HCT116 (cell line): ENCODE results near the gene KIAA2012. TPM values are rescaled to one million over a fixed set of nuclear protein-coding genes. Genes with fewer than 3 reads are reported as not detected.

Experiments
- ATAC-seq: fragments of 200-7000 bp; cut with Tn5 transposase; 2 replicates; pipeline ENCODE4 v1.9.1; 2020; ENCODE audit warnings: mild to moderate bottlenecking, moderate library complexity
- BruUV-seq: library from RNA; stranded (reverse); fragments of 400-500 nt; replicated peaks from 2 replicates; lab custom pipeline; 2021; lab: Mats Ljungman, UMichigan
- CTCF ChIA-PET: fragments of 300-600 bp; sonication (Branson Sonifier 250); formaldehyde crosslinking; loops from one replicate; lab custom pipeline; 2021; ENCODE audit warnings: antibody characterized with exemption; lab: Charles Lee
- POLR2A ChIA-PET: fragments of 300-600, 350-600 bp; sonication (Branson Sonifier 250); formaldehyde crosslinking; loops from one replicate; lab custom pipeline; 2021; ENCODE audit warnings: antibody characterized with exemption; lab: Charles Lee
- RAD21 ChIA-PET, 2 experiments: fragments of 300-600 bp; sonication (Branson Sonifier 250); formaldehyde crosslinking; loops; one replicate each; lab custom pipeline; 2023; ENCODE audit warnings: low total read pairs in 2 of 2; ENCODE audit not compliant: uncharacterized antibody in 2 of 2, unreplicated experiment in 2 of 2, low non-redundant PET in 1 of 2; lab: Charles Lee
- DNase-seq: peaks from one replicate; pipeline ENCODE4 v3.0.0-alpha.2; 2010; ENCODE audit warnings: low read depth, low spot score
- H2AFZ ChIP-seq: fragments of 200-600 bp; shearing (Covaris generic), sonication (generic); 2 replicates; pipeline ENCODE4 v1.6.1; 2017; ENCODE audit warnings: low read depth, mixed run types, mixed read lengths, antibody characterized with exemption, low read length; ENCODE audit not compliant: poor library complexity, severe bottlenecking
- H3K27ac ChIP-seq: 2 replicates; pipeline ENCODE4 v1.5.1; 2012; ENCODE audit warnings: low read depth, low read length
- H3K27me3 ChIP-seq: fragments of 200-600 bp; sonication (generic); 2 replicates; pipeline ENCODE4 v1.6.1; 2016; ENCODE audit warnings: mixed run types, low read length, mixed read lengths; ENCODE audit not compliant: insufficient read depth
- H3K36me3 ChIP-seq, 2 experiments: fragments of 200-500 bp in 1 of 2; fragments of 200-600 bp in 1 of 2; sonication (Bioruptor generic) in 1 of 2; sonication (generic) in 1 of 2; 2 replicates each; pipeline versions ENCODE4 v1.5.1 to v1.6.1; 2014 to 2016; ENCODE audit warnings: low read length in 2 of 2, inconsistent platforms in 1 of 2, mixed read lengths in 1 of 2, mixed run types in 1 of 2; ENCODE audit not compliant: insufficient read depth in 2 of 2, control insufficient read depth in 1 of 2
- H3K4me1 ChIP-seq, 2 experiments: fragments of 200-600 bp in 1 of 2; sonication (generic) in 1 of 2; 2 replicates each; pipeline versions ENCODE4 v1.5.1 to v1.6.1; 2012 to 2017; ENCODE audit warnings: low read length in 2 of 2, inconsistent platforms in 1 of 2, mild to moderate bottlenecking in 1 of 2, mixed read lengths in 1 of 2, mixed run types in 1 of 2, moderate library complexity in 1 of 2; ENCODE audit not compliant: insufficient read depth in 2 of 2, control insufficient read depth in 1 of 2
- H3K4me2 ChIP-seq: fragments of 200-600 bp; sonication (generic); 2 replicates; pipeline ENCODE4 v1.6.1; 2017; ENCODE audit warnings: mixed run types, low read length, mixed read lengths
- H3K4me3 ChIP-seq, 2 experiments: fragments of 200-600 bp in 1 of 2; sonication (generic) in 1 of 2; replicated peaks in 1 of 2; 2 replicates each; pipeline ENCODE4 v1.5.1; 2011 to 2016; ENCODE audit warnings: low read length in 2 of 2, control low read depth in 1 of 2, low read depth in 1 of 2, mild to moderate bottlenecking in 1 of 2, mixed read lengths in 1 of 2, mixed run types in 1 of 2
- H3K79me2 ChIP-seq: fragments of 200-600 bp; sonication (generic); 2 replicates; pipeline ENCODE4 v1.6.1; 2017; ENCODE audit warnings: mild to moderate bottlenecking, mixed run types, low read length, moderate library complexity, mixed read lengths; ENCODE audit not compliant: insufficient read depth
- H3K9ac ChIP-seq: fragments of 200-600 bp; sonication (generic); 2 replicates; pipeline ENCODE4 v1.6.1; 2016; ENCODE audit warnings: low read length, mixed read lengths
- H3K9me2 ChIP-seq: fragments of 200-600 bp; sonication (generic), shearing (Covaris generic); 2 replicates; pipeline ENCODE4 v1.6.1; 2017; ENCODE audit warnings: mixed run types, mild to moderate bottlenecking, moderate library complexity; ENCODE audit not compliant: insufficient read depth
- H3K9me3 ChIP-seq, 2 experiments: fragments of 200-500 bp in 1 of 2; fragments of 200-600 bp in 1 of 2; sonication (Bioruptor generic) in 1 of 2; sonication (generic) in 1 of 2; 2 replicates each; pipeline ENCODE4 v1.6.1; 2014 to 2017; ENCODE audit warnings: low read length in 2 of 2, mixed read lengths in 2 of 2, inconsistent platforms in 1 of 2, low read depth in 1 of 2, mild to moderate bottlenecking in 1 of 2, mixed run types in 1 of 2, moderate library complexity in 1 of 2; ENCODE audit not compliant: control insufficient read depth in 1 of 2, insufficient read depth in 1 of 2
- H4K20me1 ChIP-seq: fragments of 200-600 bp; sonication (generic), shearing (Covaris generic); 2 replicates; pipeline ENCODE4 v1.6.1; 2017; ENCODE audit warnings: mixed run types, mild to moderate bottlenecking, moderate library complexity; ENCODE audit not compliant: insufficient read depth
- ATF3 ChIP-seq: IDR thresholded peaks from 2 replicates; pipeline ENCODE4 v1.6.1; 2012
- ELF1 ChIP-seq: IDR thresholded peaks from 2 replicates; pipeline ENCODE4 v1.6.1; 2012; ENCODE audit warnings: low read depth, borderline replicate concordance
- EZH2 ChIP-seq: fragments of 200-600 bp; sonication (generic); IDR thresholded peaks from 2 replicates; pipeline ENCODE4 v1.6.1; 2017; ENCODE audit warnings: antibody characterized with exemption, mixed run types
- JUND ChIP-seq: IDR thresholded peaks from 2 replicates; pipeline ENCODE4 v1.6.1; 2012
- POLR2A ChIP-seq: IDR thresholded peaks from 2 replicates; pipeline ENCODE4 v1.7.0; 2011; ENCODE audit warnings: borderline replicate concordance; ENCODE audit not compliant: insufficient read depth, insufficient read length; ENCODE audit errors: extremely low read depth
- RAD21 ChIP-seq: IDR thresholded peaks from 2 replicates; pipeline ENCODE4 v1.6.1; 2012; ENCODE audit warnings: low read depth, mild to moderate bottlenecking
- REST ChIP-seq: IDR thresholded peaks from 2 replicates; pipeline ENCODE4 v1.6.1; 2012; ENCODE audit warnings: low read depth
- SIN3A ChIP-seq: IDR thresholded peaks from 2 replicates; pipeline ENCODE4 v1.6.1; 2012; ENCODE audit warnings: low read depth
- SRF ChIP-seq: IDR thresholded peaks from 2 replicates; pipeline ENCODE4 v1.6.1; 2012; ENCODE audit warnings: low read depth
- YY1 ChIP-seq: IDR thresholded peaks from 2 replicates; pipeline ENCODE4 v1.6.1; 2011; ENCODE audit warnings: low read length, low read depth, moderate library complexity, mild to moderate bottlenecking; ENCODE audit not compliant: insufficient replicate concordance; ENCODE audit errors: extremely low read depth
- ZBTB33 ChIP-seq: IDR thresholded peaks from 2 replicates; pipeline ENCODE4 v1.6.1; 2011; ENCODE audit warnings: mild to moderate bottlenecking, low read length, moderate library complexity; ENCODE audit not compliant: insufficient replicate concordance; ENCODE audit errors: extremely low read depth
- intact Hi-C: fragments of 100-400 bp; cut with micrococcal nuclease; formaldehyde crosslinking; loops from 2 replicates; pipeline ENCODE4 v1.10.0; 2022
- total RNA-seq: library from RNA; stranded (reverse); gene quantifications from one replicate; pipeline ENCODE4 v1.2.1, GENCODE V29; 2021; ENCODE audit not compliant: unreplicated experiment

KIAA2012 gene
- total RNA-seq, 1 experiment from 2014 or later: not detected

GRCh38 chr2:202035089-202035940, 37.7 kb upstream of the KIAA2012 start:
- no peaks in the 10 kb centered on the region for H3K27me3 ChIP-seq
- intact Hi-C loops: no loop called here
- H3K9ac ChIP-seq: no peak overlapping the region
- POLR2A ChIA-PET: no interaction called here
- no peaks in the 10 kb centered on the region for H3K9me3 ChIP-seq
- no peak for ATAC-seq
- RAD21 ChIA-PET: no interaction called here
- DNase-seq: no peak
- no peaks in the 10 kb centered on the region for H3K9me2 ChIP-seq
- no peaks in the 10 kb centered on the region for H4K20me1 ChIP-seq
- no peak for TF ChIP-seq SRF
- TF ChIP-seq POLR2A: no peak
- TF ChIP-seq SIN3A: no peak
- no peak for TF ChIP-seq EZH2
- no peak for TF ChIP-seq JUND
- TF ChIP-seq YY1: no peak
- TF ChIP-seq ELF1: no peak
- H3K4me1 ChIP-seq: peaks cover 30 to 38% of the 10 kb centered on the region in 2 experiments
- H2AFZ ChIP-seq: no peak overlapping the region
- no peaks in the 10 kb centered on the region for H3K36me3 ChIP-seq
- peak overlapping the region; percentile 89 for H3K4me2 ChIP-seq
- H3K27ac ChIP-seq: peak overlapping the region; percentile 86; the same call in 1 of the 2 replicates
- no TSS peak for BruUV-seq
- CTCF ChIA-PET: no interaction called here
- no peaks in the 10 kb centered on the region for H3K79me2 ChIP-seq
- H3K4me3 ChIP-seq: 0 out of 4 replicates have a peak overlapping the region, but pooled peaks of 1 of the 2 experiments have one; percentile 72

GRCh38 chr2:202035941-202036372, 37.1 kb upstream of the KIAA2012 start:
- BruUV-seq: no TSS peak
- no peak overlapping the region for H2AFZ ChIP-seq
- H3K27ac ChIP-seq: no peak overlapping the region
- no peaks in the 10 kb centered on the region for H3K9me3 ChIP-seq
- H4K20me1 ChIP-seq: no peaks in the 10 kb centered on the region
- no peaks in the 10 kb centered on the region for H3K27me3 ChIP-seq
- no peaks in the 10 kb centered on the region for H3K9me2 ChIP-seq
- ATAC-seq: no peak
- no peak overlapping the region for H3K9ac ChIP-seq
- DNase-seq: no peak
- H3K36me3 ChIP-seq: no peaks in the 10 kb centered on the region
- H3K4me3 ChIP-seq: no peak overlapping the region
- intact Hi-C loops: no loop called here
- RAD21 ChIA-PET: no interaction called here
- POLR2A ChIA-PET: no interaction called here
- no peaks in the 10 kb centered on the region for H3K79me2 ChIP-seq
- H3K4me2 ChIP-seq: no peak overlapping the region
- peaks cover 30 to 38% of the 10 kb centered on the region in 2 experiments for H3K4me1 ChIP-seq
- CTCF ChIA-PET: no interaction called here
- TF ChIP-seq RAD21: no peak
- TF ChIP-seq ATF3: no peak
- TF ChIP-seq POLR2A: no peak
- no peak for TF ChIP-seq ZBTB33
- TF ChIP-seq REST: no peak
